ENCODE data around the gene SLC2A9. TPM values are rescaled to one million over a fixed set of nuclear protein-coding genes. Genes with fewer than 3 reads are reported as not detected.

SLC2A9 gene
- total RNA-seq, 1 donor from 2014 or later = 25.2 TPM

GRCh38 chr4:9820343-9820742 lies 201.0 kb downstream of the SLC2A9 start:
- Histone ChIP-seq H3K9me3 (no peaks in the 10 kb centered on the region), H3K36me3 (no peaks in the 10 kb centered on the region), H3K27ac (no peak overlapping the region), H3K4me1 (no peaks in the 10 kb centered on the region), H3K4me3 (no peak overlapping the region), H3K27me3 (ENCODE audit: low read depth) (no peaks in the 10 kb centered on the region)
- ATAC-seq (no peak), DNase-seq (no peak)
- TF ChIP-seq CTCF (IDR thresholded peaks at IDR 0.05) = no peak
- intact Hi-C loops (cut with DNase I) = no loop called here

- no peak for ATAC-seq
- no peaks in the 10 kb centered on the region for H3K9me3 ChIP-seq
Measured at GRCh38 chr4:9816285-9816684, 205.0 kb downstream of the SLC2A9 start.

GRCh38 chr4:9812501-9813340 lies 208.6 kb downstream of the SLC2A9 start:
- ATAC-seq (peak; percentile 67 to 74), DNase-seq (no peak)

More at GRCh38 chr4:9816285-9816684, 205.0 kb downstream of the SLC2A9 start:
- H3K4me3 ChIP-seq = no peak overlapping the region
- no peak for DNase-seq
- no peak overlapping the region for H3K27ac ChIP-seq
- no peaks in the 10 kb centered on the region for H3K4me1 ChIP-seq
- intact Hi-C loops (cut with DNase I) = no loop called here
- H3K27me3 ChIP-seq (ENCODE audit: low read depth) = no peaks in the 10 kb centered on the region
- H3K36me3 ChIP-seq = no peaks in the 10 kb centered on the region
- TF ChIP-seq CTCF (IDR thresholded peaks at IDR 0.05) = no peak

GRCh38 chr4:9811806-9812205 lies 209.5 kb downstream of the SLC2A9 start:
- intact Hi-C loops (cut with DNase I) = no loop called here
- DNase-seq = no peak
- peak overlapping the region; percentile 50 for H3K27ac ChIP-seq
- H3K9me3 ChIP-seq = no peaks in the 10 kb centered on the region
- TF ChIP-seq CTCF (IDR thresholded peaks at IDR 0.05) = no peak
- H3K4me1 ChIP-seq = no peaks in the 10 kb centered on the region
- peak; percentile 65 to 71 for ATAC-seq
- no peak overlapping the region for H3K4me3 ChIP-seq
- H3K27me3 ChIP-seq (ENCODE audit: low read depth) = no peaks in the 10 kb centered on the region
- no peaks in the 10 kb centered on the region for H3K36me3 ChIP-seq

More at GRCh38 chr4:9812501-9813340, 208.6 kb downstream of the SLC2A9 start:
- H3K27ac ChIP-seq = peak overlapping the region; percentile 50
- no peak overlapping the region for H3K4me3 ChIP-seq
- intact Hi-C loops (cut with DNase I) = no loop called here
- TF ChIP-seq CTCF (IDR thresholded peaks at IDR 0.05) = no peak
- H3K4me1 ChIP-seq = no peaks in the 10 kb centered on the region
- H3K9me3 ChIP-seq = no peaks in the 10 kb centered on the region
- no peaks in the 10 kb centered on the region for H3K36me3 ChIP-seq
- no peaks in the 10 kb centered on the region for H3K27me3 ChIP-seq (ENCODE audit: low read depth)

- no peaks in the 10 kb centered on the region for H3K27me3 ChIP-seq (ENCODE audit: low read depth)
- no peak for TF ChIP-seq CTCF (IDR thresholded peaks at IDR 0.05)
- intact Hi-C loops (cut with DNase I) = no loop called here
Measured at GRCh38 chr4:9808077-9808476, 213.2 kb downstream of the SLC2A9 start.

More at GRCh38 chr4:9808077-9808476, 213.2 kb downstream of the SLC2A9 start:
- no peak overlapping the region for H3K27ac ChIP-seq
- H3K9me3 ChIP-seq = no peaks in the 10 kb centered on the region
- H3K36me3 ChIP-seq = no peaks in the 10 kb centered on the region
- ATAC-seq (no peak), DNase-seq (no peak)
- no peaks in the 10 kb centered on the region for H3K4me1 ChIP-seq
- no peak overlapping the region for H3K4me3 ChIP-seq

Data from lower lobe of right lung (tissue), 2 donors.